Smooth muscle cell (in vitro differentiated cells): ENCODE measurements around the gene PDE1A. TPM values are rescaled to one million over a fixed set of nuclear protein-coding genes. Genes with fewer than 3 reads are reported as not detected.

Experiments
- DNase-seq: peaks from one replicate; lab custom pipeline; 2025; ENCODE audit not compliant: unreplicated experiment; lab: John Stamatoyannopoulos, UW
- H2AFZ ChIP-seq: fragments of 200-600 bp; sonication (generic); 2 replicates; pipeline ENCODE4 v1.6.0; 2016; ENCODE audit warnings: antibody characterized with exemption, low read depth, mild to moderate bottlenecking
- H3F3A ChIP-seq: fragments of 200-600 bp; sonication (generic); 2 replicates; pipeline ENCODE4 v1.6.0; 2017; ENCODE audit warnings: antibody characterized with exemption, low read depth
- H3K27ac ChIP-seq: fragments of 200-600 bp; sonication (generic); 2 replicates; pipeline ENCODE4 v1.5.1; 2016; ENCODE audit warnings: low read depth, mild to moderate bottlenecking
- H3K27me3 ChIP-seq: fragments of 200-600 bp; sonication (generic); 2 replicates; pipeline ENCODE4 v1.6.1; 2016; ENCODE audit warnings: low read depth, mild to moderate bottlenecking
- H3K36me3 ChIP-seq: fragments of 200-600 bp; sonication (generic); 2 replicates; pipeline ENCODE4 v1.5.1; 2016; ENCODE audit warnings: low read depth
- H3K4me1 ChIP-seq: fragments of 200-600 bp; sonication (generic); 2 replicates; pipeline ENCODE4 v1.5.1; 2016; ENCODE audit warnings: low read depth
- H3K4me2 ChIP-seq: fragments of 200-600 bp; sonication (generic); 2 replicates; pipeline ENCODE4 v1.6.0; 2016; ENCODE audit warnings: mild to moderate bottlenecking
- H3K4me3 ChIP-seq: fragments of 200-600 bp; sonication (generic); 2 replicates; pipeline ENCODE4 v1.5.1; 2016; ENCODE audit warnings: mild to moderate bottlenecking
- H3K79me2 ChIP-seq: fragments of 200-600 bp; sonication (generic); 2 replicates; pipeline ENCODE4 v1.6.0; 2016; ENCODE audit warnings: low read depth, mild to moderate bottlenecking
- H3K9ac ChIP-seq: fragments of 200-600 bp; sonication (generic); 2 replicates; pipeline ENCODE4 v1.6.0; 2016; ENCODE audit warnings: low read depth
- H3K9me3 ChIP-seq: fragments of 200-600 bp; sonication (generic); replicated peaks from 2 replicates; pipeline ENCODE4 v1.5.1; 2016; ENCODE audit warnings: low read depth
- H4K20me1 ChIP-seq: fragments of 200-600 bp; sonication (generic); 2 replicates; pipeline ENCODE4 v1.6.0; 2016; ENCODE audit warnings: low read depth
- CTCF ChIP-seq: fragments of 200-600 bp; sonication (generic); IDR thresholded peaks from 2 replicates; pipeline ENCODE4 v1.5.1; 2017; ENCODE audit warnings: borderline replicate concordance, mild to moderate bottlenecking, antibody characterized with exemption; ENCODE audit not compliant: insufficient read depth, poor library complexity, severe bottlenecking
- WGBS: methylation state at CpG from one replicate; pipeline ENCODE4 v1.1.7; 2016; ENCODE audit warnings: low lambda C conversion rate; 5-methylcytosine and 5-hydroxymethylcytosine counted together
- polyA plus RNA-seq: library from polyadenylated mRNA; unstranded; fragments of >200 nt; fragmentation: Nextera tagmentation; extraction: Ambion mirVana; gene quantifications from 2 replicates; pipeline ENCODE4 v1.2.1, GENCODE V29; 2016
- total RNA-seq: library from RNA; depleted of rRNA; stranded (reverse); fragments of >200 nt; gene quantifications from 2 replicates; pipeline ENCODE4 v1.2.3, GENCODE V29; 2014

Gene PDE1A
- total and polyA plus RNA-seq, 2 experiments from 2014 or later, result 0.58 to 0.96 TPM

- TF ChIP-seq CTCF, result no peak
- no peak overlapping the region for H2AFZ ChIP-seq
- 96% methylated on average over 2 of the region's 2 CpGs for WGBS
- H3K79me2 ChIP-seq, result no peaks in the 10 kb centered on the region
- H3K4me1 ChIP-seq, result peaks cover 4% of the 10 kb centered on the region
- no peak overlapping the region for H3K27ac ChIP-seq
- H3F3A ChIP-seq, result no peaks in the 10 kb centered on the region
- no peak for DNase-seq
- no peak overlapping the region for H3K4me3 ChIP-seq
- H3K36me3 ChIP-seq, result no peaks in the 10 kb centered on the region
- H3K9ac ChIP-seq, result no peak overlapping the region
- no peak overlapping the region for H3K4me2 ChIP-seq
- no peaks in the 10 kb centered on the region for H3K27me3 ChIP-seq
- no peaks in the 10 kb centered on the region for H4K20me1 ChIP-seq
- no peaks in the 10 kb centered on the region for H3K9me3 ChIP-seq
Observed at GRCh38 chr2:182452456-182452990, 25.7 kb upstream of the PDE1A start.

- Histone ChIP-seq H3K9ac (no peak overlapping the region), H3K4me3 (no peak overlapping the region), H3K79me2 (no peaks in the 10 kb centered on the region), H3K36me3 (no peaks in the 10 kb centered on the region), H3K27ac (no peak overlapping the region), H3K4me1 (peaks cover 4% of the 10 kb centered on the region), H3K9me3 (no peaks in the 10 kb centered on the region), H3K27me3 (no peaks in the 10 kb centered on the region), H3K4me2 (peak overlapping the region; percentile 24), H4K20me1 (no peaks in the 10 kb centered on the region), H2AFZ (no peak overlapping the region), H3F3A (no peaks in the 10 kb centered on the region)
- no peak for DNase-seq
- 92% methylated on average over 2 of the region's 2 CpGs for WGBS
- no peak for TF ChIP-seq CTCF
Observed at GRCh38 chr2:182448371-182448770, 21.5 kb upstream of the PDE1A start.

GRCh38 chr2:182447863-182448262, 21.0 kb upstream of the PDE1A start:
- DNase-seq, result no peak
- H3K27ac ChIP-seq, result no peak overlapping the region
- WGBS, result 42% methylated on average over 2 of the region's 2 CpGs
- H3K4me3 ChIP-seq, result no peak overlapping the region
- no peaks in the 10 kb centered on the region for H3K36me3 ChIP-seq
- no peaks in the 10 kb centered on the region for H4K20me1 ChIP-seq
- H3K9ac ChIP-seq, result no peak overlapping the region
- H3K4me2 ChIP-seq, result peak overlapping the region; percentile 24
- no peaks in the 10 kb centered on the region for H3K27me3 ChIP-seq
- H3K9me3 ChIP-seq, result no peaks in the 10 kb centered on the region
- peaks cover 4% of the 10 kb centered on the region for H3K4me1 ChIP-seq
- no peak for TF ChIP-seq CTCF
- no peaks in the 10 kb centered on the region for H3F3A ChIP-seq
- H2AFZ ChIP-seq, result peak overlapping the region; percentile 17
- H3K79me2 ChIP-seq, result no peaks in the 10 kb centered on the region

- Histone ChIP-seq H4K20me1 (no peaks in the 10 kb centered on the region), H3K4me3 (no peak overlapping the region), H3K4me2 (no peak overlapping the region), H3K79me2 (no peaks in the 10 kb centered on the region), H3K27me3 (no peaks in the 10 kb centered on the region), H3K36me3 (no peaks in the 10 kb centered on the region), H3K4me1 (peaks cover 4% of the 10 kb centered on the region), H3F3A (no peaks in the 10 kb centered on the region), H3K27ac (no peak overlapping the region), H2AFZ (no peak overlapping the region), H3K9me3 (no peaks in the 10 kb centered on the region), H3K9ac (no peak overlapping the region)
- DNase-seq, result no peak
- TF ChIP-seq CTCF, result no peak
- 32% methylated on average over 2 of the region's 2 CpGs for WGBS
Observed at GRCh38 chr2:182447163-182447562, 20.3 kb upstream of the PDE1A start.
